ELF-1 (cell line): ENCODE data around the gene B4GALNT4.
"Not testable (repeated sequence)": the region's sequence is repeated elsewhere in the genome, so short reads cannot be mapped to it uniquely, and the experiment has no call there.

Experiments
- DNase-seq: peaks from one replicate; pipeline ENCODE4 v3.0.0-alpha.2; 2016; ENCODE audit warnings: low read depth, low spot score

Gene B4GALNT4

GRCh38 chr11:335779-336658 is 33.3 kb upstream of the B4GALNT4 start:
- no peak for DNase-seq

GRCh38 chr11:336659-337198 is 32.6 kb upstream of the B4GALNT4 start:
- no peak for DNase-seq

- DNase-seq, result no peak
These were observed 31.6 kb upstream of the B4GALNT4 start for GRCh38 chr11:337711-338110.

DNA sequence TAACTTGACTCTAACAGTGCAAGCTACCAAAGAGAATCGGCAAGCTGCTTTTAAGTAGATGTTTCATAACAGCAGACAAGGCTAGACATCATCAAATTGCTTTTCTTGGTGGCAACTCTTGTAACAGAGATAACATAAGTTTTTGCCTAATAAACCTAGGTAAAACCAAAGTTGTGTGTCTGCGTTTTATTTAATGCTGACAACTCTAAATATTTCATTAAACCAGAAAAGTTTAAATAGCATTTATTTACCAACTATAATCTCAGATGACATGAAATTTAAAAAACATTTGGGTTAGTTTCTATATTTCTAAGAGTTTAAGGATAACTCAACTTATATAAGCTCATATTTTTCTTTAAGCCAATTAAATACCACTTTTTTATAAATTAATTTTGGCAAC is 29.3 kb upstream of the B4GALNT4 start:
- no peak for DNase-seq

GRCh38 chr11:340539-341512 is 28.5 kb upstream of the B4GALNT4 start:
- peak; percentile 42 for DNase-seq

- no peak for DNase-seq
These were observed 27.0 kb upstream of the B4GALNT4 start for GRCh38 chr11:342328-342727.

- no peak for DNase-seq
These were observed 24.3 kb upstream of the B4GALNT4 start for GRCh38 chr11:344836-345578.

DNA sequence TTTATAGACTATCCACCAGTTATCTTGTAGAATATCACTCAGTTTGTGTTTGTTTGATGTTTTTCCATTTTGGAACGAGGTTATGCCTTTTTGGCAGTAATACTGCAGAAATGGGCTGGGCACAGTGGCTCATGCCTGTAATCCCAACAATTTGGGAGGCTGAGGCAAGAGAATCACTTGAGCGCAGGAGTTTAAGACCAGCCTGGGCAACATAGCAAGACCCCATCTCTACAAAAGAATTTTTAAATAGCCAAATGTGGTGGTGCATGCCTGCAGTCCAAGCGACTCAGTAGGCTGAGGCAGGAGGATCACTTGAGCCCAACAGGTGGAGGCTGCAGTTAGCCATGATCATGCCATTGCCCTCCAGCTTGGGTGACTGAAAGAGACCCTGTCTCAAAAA is 22.8 kb upstream of the B4GALNT4 start:
- no peak for DNase-seq

GRCh38 chr11:349270-349954 is 19.9 kb upstream of the B4GALNT4 start:
- not testable (repeated sequence) for DNase-seq

DNA sequence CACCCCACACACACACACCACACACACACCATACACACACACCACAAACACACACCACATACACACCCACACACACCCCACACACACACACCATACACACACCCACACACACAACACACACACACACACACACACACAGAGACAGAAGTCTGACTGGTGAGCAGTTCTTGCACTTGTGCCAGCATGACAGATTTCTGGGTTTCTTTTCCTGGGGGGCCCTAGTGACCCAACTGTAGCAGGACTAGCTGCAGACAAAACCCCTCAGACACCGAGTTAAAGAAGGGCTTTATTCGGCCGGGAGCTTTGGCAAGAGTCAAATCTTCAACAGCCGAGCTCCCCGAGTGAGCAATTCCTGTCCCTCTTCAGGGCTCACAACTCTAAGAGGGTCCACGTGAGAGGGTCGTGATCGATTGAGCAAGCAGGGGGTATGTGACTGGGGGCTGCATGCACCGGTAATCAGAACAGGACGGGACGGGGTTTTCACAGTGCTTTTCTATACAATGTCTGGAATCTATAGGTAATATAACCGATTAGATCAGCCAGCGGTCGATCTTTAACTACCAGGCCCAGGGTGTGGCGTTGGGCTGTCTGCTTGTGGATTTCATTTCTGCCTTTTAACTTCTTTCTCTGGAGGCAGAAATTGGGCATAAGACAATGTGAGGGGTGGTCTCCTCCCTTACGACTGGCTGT is 19.1 kb upstream of the B4GALNT4 start:
- not testable (repeated sequence) for DNase-seq

DNA sequence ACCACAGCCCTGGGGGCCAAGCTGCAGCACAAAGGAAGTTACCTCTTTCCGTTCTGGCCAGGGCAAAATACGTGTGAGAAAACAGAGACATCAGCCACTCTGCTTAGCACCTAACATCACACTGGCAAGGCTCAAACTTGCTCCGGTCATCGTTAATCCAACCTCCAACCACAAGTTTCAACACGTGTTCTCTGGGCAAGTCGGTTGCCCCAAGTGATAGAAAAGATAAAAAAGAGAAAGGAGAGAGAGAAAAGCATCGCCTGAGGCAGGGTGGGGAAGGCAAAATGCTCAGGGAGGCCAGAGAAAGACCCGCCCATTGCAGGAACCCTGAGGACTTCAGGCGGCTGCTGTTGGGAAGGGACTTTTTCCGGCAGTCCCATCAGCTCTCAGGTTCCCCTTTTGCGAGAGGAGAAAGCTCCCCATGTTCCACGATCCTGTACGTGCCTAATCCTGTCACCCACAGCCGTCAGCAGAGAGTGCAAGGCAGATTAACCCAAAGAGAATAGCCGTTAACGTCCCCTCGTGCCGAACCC is 18.5 kb upstream of the B4GALNT4 start:
- peak; percentile 91 for DNase-seq

GRCh38 chr11:351411-351810 is 17.9 kb upstream of the B4GALNT4 start:
- DNase-seq, result no peak

- no peak for DNase-seq
These were observed 16.8 kb upstream of the B4GALNT4 start for GRCh38 chr11:352456-353031.

- peak; percentile 76 for DNase-seq
These were observed 16.0 kb upstream of the B4GALNT4 start for GRCh38 chr11:353179-353873.

- DNase-seq, result peak; percentile 90
These were observed 13.5 kb upstream of the B4GALNT4 start for GRCh38 chr11:355581-356458.

DNA sequence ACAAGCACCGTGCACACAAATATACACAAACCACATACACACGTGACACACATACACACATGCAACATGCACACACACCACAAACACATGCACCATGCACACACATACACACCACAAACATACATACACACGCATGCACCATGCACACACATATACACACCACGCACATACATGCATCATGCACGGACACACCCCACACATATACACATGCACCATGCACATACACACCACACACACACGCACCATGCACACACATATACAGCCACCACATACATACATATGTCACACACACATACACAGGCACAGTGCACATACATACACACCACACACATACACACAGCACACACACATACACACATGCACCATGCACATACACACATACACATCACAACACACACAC is 12.7 kb upstream of the B4GALNT4 start:
- no peak for DNase-seq

- no peak for DNase-seq
These were observed 11.7 kb upstream of the B4GALNT4 start for GRCh38 chr11:357582-357981.
